Colonic mucosa (tissue), 4 donors: ENCODE measurements around the gene TRPC4. TPM values are rescaled to one million over a fixed set of nuclear protein-coding genes. Genes with fewer than 3 reads are reported as not detected.

Experiments used
- DNase-seq: peaks from one replicate; pipeline ENCODE4 v3.0.0-alpha.2; 2020
- H3K27ac ChIP-seq: fragments of 200-600 bp; one replicate; pipeline ENCODE4 v1.8.0; 2021
- H3K27me3 ChIP-seq: fragments of 200-600 bp; one replicate; pipeline ENCODE4 v1.8.0; 2021
- H3K36me3 ChIP-seq: fragments of 200-600 bp; one replicate; pipeline ENCODE4 v1.8.0; 2021
- H3K4me1 ChIP-seq: fragments of 200-600 bp; one replicate; pipeline ENCODE4 v1.8.0; 2021; ENCODE audit warnings: mild to moderate bottlenecking
- H3K4me3 ChIP-seq: fragments of 200-600 bp; one replicate; pipeline ENCODE4 v1.8.0; 2021
- H3K9ac ChIP-seq, 2 donors: one replicate each; pipeline ENCODE4 v1.7.0; 2013; ENCODE audit warnings: control low read depth in 2 of 2, low read depth in 2 of 2, low read length in 2 of 2
- H3K9me3 ChIP-seq: fragments of 200-600 bp; one replicate; pipeline ENCODE4 v1.8.0; 2021
- intact Hi-C: fragments of 100-400 bp; cut with DNase I; formaldehyde crosslinking; loops from one replicate; pipeline ENCODE4 v1.14.1; 2022
- total RNA-seq, 2 donors: library from RNA; stranded (reverse); fragmentation: NEBNext Ultra II Directional in 1 of 2; extraction: Animal tissue kit (Norgen Biotek cat#: 25700) in 1 of 2; gene quantifications; one replicate each; pipeline ENCODE4 v1.2.1, GENCODE V29; 2021
- TF ChIP-seq, protein P1 (sequence below): fragments of 200-600 bp; IDR thresholded peaks from one replicate; pipeline ENCODE4 v1.8.0; 2022; ENCODE audit warnings: antibody characterized with exemption, mild to moderate bottlenecking
- donor health status: healthy.
- donor health status: DM: no; HTN: no; CAD: no.
- donor health status: DM: no; HTN: no; CAD: no.

The TRPC4 gene
- total RNA-seq, 2 donors from 2014 or later, result 0.66 TPM; not detected in 1

GRCh38 chr13:37795326-37795725 is 74.2 kb downstream of the TRPC4 start:
- TF ChIP-seq, protein P1, sequence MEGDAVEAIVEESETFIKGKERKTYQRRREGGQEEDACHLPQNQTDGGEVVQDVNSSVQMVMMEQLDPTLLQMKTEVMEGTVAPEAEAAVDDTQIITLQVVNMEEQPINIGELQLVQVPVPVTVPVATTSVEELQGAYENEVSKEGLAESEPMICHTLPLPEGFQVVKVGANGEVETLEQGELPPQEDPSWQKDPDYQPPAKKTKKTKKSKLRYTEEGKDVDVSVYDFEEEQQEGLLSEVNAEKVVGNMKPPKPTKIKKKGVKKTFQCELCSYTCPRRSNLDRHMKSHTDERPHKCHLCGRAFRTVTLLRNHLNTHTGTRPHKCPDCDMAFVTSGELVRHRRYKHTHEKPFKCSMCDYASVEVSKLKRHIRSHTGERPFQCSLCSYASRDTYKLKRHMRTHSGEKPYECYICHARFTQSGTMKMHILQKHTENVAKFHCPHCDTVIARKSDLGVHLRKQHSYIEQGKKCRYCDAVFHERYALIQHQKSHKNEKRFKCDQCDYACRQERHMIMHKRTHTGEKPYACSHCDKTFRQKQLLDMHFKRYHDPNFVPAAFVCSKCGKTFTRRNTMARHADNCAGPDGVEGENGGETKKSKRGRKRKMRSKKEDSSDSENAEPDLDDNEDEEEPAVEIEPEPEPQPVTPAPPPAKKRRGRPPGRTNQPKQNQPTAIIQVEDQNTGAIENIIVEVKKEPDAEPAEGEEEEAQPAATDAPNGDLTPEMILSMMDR, result no peak
- no peaks in the 10 kb centered on the region for H3K4me1 ChIP-seq

GRCh38 chr13:37791699-37792098 is 77.9 kb downstream of the TRPC4 start:
- no peak for DNase-seq
- H3K9ac ChIP-seq, result no peak overlapping the region
- no peak overlapping the region for H3K27ac ChIP-seq
- intact Hi-C loops, result no loop called here
- H3K9me3 ChIP-seq, result no peaks in the 10 kb centered on the region
- H3K4me3 ChIP-seq, result no peak overlapping the region
- H3K4me1 ChIP-seq, result no peaks in the 10 kb centered on the region
- TF ChIP-seq, protein P1, result no peak
- H3K27me3 ChIP-seq, result no peaks in the 10 kb centered on the region
- H3K36me3 ChIP-seq, result no peaks in the 10 kb centered on the region

More at GRCh38 chr13:37795326-37795725, 74.2 kb downstream of the TRPC4 start:
- Histone ChIP-seq H3K9ac (no peak overlapping the region), H3K36me3 (no peaks in the 10 kb centered on the region), H3K27ac (no peak overlapping the region), H3K9me3 (no peaks in the 10 kb centered on the region), H3K27me3 (no peaks in the 10 kb centered on the region), H3K4me3 (no peak overlapping the region)
- intact Hi-C loops, result no loop called here
- DNase-seq, result no peak

DNA sequence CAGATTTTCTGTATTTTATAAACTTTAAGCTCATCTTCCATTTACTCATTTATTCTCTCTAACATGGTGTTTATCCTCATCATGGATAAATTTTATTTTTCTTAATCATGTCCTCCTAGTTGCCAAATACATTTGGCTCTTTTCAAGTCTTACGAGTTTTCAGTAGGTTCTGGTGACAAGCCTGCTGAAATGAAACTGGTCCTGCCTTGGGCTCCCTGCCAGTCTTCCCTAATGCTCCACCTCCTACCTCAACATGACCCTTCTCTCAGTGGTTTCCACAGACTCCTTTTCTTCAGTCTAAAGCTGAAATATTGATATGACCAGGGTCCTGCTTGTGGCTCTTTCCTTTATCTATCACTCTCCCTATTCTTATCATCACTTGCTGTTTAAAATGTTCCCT is 81.2 kb downstream of the TRPC4 start:
- DNase-seq, result no peak
- intact Hi-C loops, result no loop called here

DNA sequence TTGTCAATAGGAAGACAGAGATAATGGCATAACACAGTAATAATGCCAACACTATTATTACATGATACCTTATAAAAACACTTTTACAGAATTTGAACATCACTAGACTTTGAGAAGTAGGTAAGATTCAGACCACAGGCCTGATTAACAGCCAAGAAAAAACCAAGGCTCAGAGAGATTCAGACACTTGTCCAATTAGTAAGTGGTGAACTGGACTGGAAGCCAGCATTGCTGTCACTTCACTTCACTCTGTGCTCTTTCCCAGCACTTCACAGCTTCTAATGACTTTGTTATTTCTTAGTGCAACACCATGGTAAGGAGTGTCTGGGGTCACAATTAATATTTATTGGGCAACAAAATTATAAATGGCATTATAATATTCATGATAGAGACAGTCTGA is 91.9 kb downstream of the TRPC4 start:
- Histone ChIP-seq H3K4me3 (no peak overlapping the region), H3K27me3 (no peaks in the 10 kb centered on the region), H3K9ac (no peak overlapping the region), H3K9me3 (no peaks in the 10 kb centered on the region), H3K4me1 (no peaks in the 10 kb centered on the region), H3K27ac (no peak overlapping the region), H3K36me3 (no peaks in the 10 kb centered on the region)
- DNase-seq, result no peak
- TF ChIP-seq, protein P1, result no peak
- intact Hi-C loops, result no loop called here

More for the DNA sequence above, 81.2 kb downstream of the TRPC4 start:
- Histone ChIP-seq H3K27me3 (no peaks in the 10 kb centered on the region), H3K4me3 (no peak overlapping the region), H3K36me3 (no peaks in the 10 kb centered on the region), H3K9me3 (no peaks in the 10 kb centered on the region), H3K9ac (no peak overlapping the region), H3K27ac (no peak overlapping the region), H3K4me1 (no peaks in the 10 kb centered on the region)
- TF ChIP-seq, protein P1, result no peak

DNA sequence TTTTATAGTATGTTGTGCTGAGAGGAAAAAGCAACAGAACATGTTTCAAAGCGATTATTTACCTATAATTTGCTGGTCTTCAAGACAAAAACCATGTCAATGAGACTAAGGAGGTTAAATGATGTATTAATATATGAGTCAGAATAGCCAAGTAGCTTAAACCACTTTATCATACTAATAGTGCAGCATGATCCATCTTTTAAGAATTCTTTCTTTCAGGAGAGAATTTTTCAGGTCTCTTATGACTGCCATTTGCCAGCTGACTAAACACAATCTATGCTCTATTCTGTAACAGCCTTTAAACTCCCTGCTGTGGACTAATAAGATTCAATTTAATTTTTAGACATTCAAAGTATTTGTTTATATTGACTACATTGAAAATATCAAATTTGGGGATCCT is 93.7 kb downstream of the TRPC4 start:
- Histone ChIP-seq H3K27me3 (no peaks in the 10 kb centered on the region), H3K27ac (no peak overlapping the region), H3K4me3 (no peak overlapping the region), H3K9me3 (no peaks in the 10 kb centered on the region), H3K9ac (no peak overlapping the region), H3K4me1 (no peaks in the 10 kb centered on the region), H3K36me3 (no peaks in the 10 kb centered on the region)
- no peak for DNase-seq
- TF ChIP-seq, protein P1, result no peak
- intact Hi-C loops, result no loop called here

GRCh38 chr13:37772644-37773043 is 96.9 kb downstream of the TRPC4 start:
- no peak for DNase-seq
- Histone ChIP-seq H3K27me3 (no peaks in the 10 kb centered on the region), H3K9ac (no peak overlapping the region), H3K9me3 (no peaks in the 10 kb centered on the region), H3K4me1 (no peaks in the 10 kb centered on the region), H3K4me3 (no peak overlapping the region), H3K27ac (no peak overlapping the region), H3K36me3 (no peaks in the 10 kb centered on the region)
- TF ChIP-seq, protein P1, result no peak
- intact Hi-C loops, result no loop called here
